ENCODE data around the gene FMN1.

GRCh38 chr15:32959077-32959476, 235.4 kb downstream of the FMN1 start:
- TF ChIP-seq EZH2 (IDR thresholded peaks at IDR 0.05) = no peak
- no peak for TF ChIP-seq POLR2AphosphoS5 (IDR thresholded peaks at IDR 0.05; ENCODE audit: borderline replicate concordance, low read depth, low read length)
- no peak for TF ChIP-seq FOXP2 (optimal IDR thresholded peaks at IDR 0.05; ENCODE audit: control extremely low read depth, extremely low read length, insufficient read depth)

Measured in SK-N-MC (cell line).